GM23338 (cell line): ENCODE measurements around the gene MIAT. TPM values are rescaled to one million over a fixed set of nuclear protein-coding genes. Genes with fewer than 3 reads are reported as not detected.
A peak's percentile ranks its signal among the peaks of the same experiment; 100 is the strongest.

Experiments used
- ATAC-seq: fragments of 200-7000 bp; cut with Tn5 transposase; 3 replicates; pipeline ENCODE4 v1.9.1; 2020
- DNase-seq: peaks from one replicate; pipeline ENCODE4 v3.0.0-alpha.2; 2015; ENCODE audit warnings: low spot score
- H2AFZ ChIP-seq: fragments of 200-600 bp; sonication (generic); 2 replicates; pipeline ENCODE4 v1.8.0; 2016; ENCODE audit warnings: antibody characterized with exemption, mild to moderate bottlenecking, moderate library complexity
- H3F3A ChIP-seq: fragments of 200-600 bp; sonication (generic); replicated peaks from 2 replicates; pipeline ENCODE4 v1.8.0; 2017; ENCODE audit warnings: antibody characterized with exemption, mixed run types, low read depth
- H3K27ac ChIP-seq: fragments of 200-600 bp; sonication (generic); 2 replicates; pipeline ENCODE4 v1.6.1; 2016; ENCODE audit warnings: low read depth
- H3K27me3 ChIP-seq: fragments of 200-600 bp; sonication (generic); 2 replicates; pipeline ENCODE4 v1.8.0; 2016; ENCODE audit warnings: mild to moderate bottlenecking, mixed run types, moderate library complexity; ENCODE audit not compliant: insufficient read depth
- H3K36me3 ChIP-seq: fragments of 200-600 bp; sonication (generic); 2 replicates; pipeline ENCODE4 v1.8.0; 2016; ENCODE audit warnings: mild to moderate bottlenecking; ENCODE audit not compliant: insufficient read depth
- H3K4me1 ChIP-seq: fragments of 200-600 bp; sonication (generic); 2 replicates; pipeline ENCODE4 v1.8.0; 2016; ENCODE audit warnings: mild to moderate bottlenecking, moderate library complexity; ENCODE audit not compliant: insufficient read depth
- H3K4me2 ChIP-seq: fragments of 200-600 bp; sonication (generic); 2 replicates; pipeline ENCODE4 v1.7.1; 2017; ENCODE audit warnings: mixed run types
- H3K4me3 ChIP-seq: fragments of 200-600 bp; sonication (generic); 2 replicates; pipeline ENCODE4 v1.6.1; 2016; ENCODE audit warnings: mixed run types
- H3K79me2 ChIP-seq: fragments of 200-600 bp; sonication (generic); replicated peaks from 2 replicates; pipeline ENCODE4 v1.8.0; 2017; ENCODE audit warnings: mild to moderate bottlenecking; ENCODE audit not compliant: insufficient read depth
- H3K9me2 ChIP-seq: fragments of 200-600 bp; sonication (generic); 2 replicates; pipeline ENCODE4 v1.8.0; 2017; ENCODE audit not compliant: insufficient read depth
- H4K20me1 ChIP-seq: fragments of 200-600 bp; sonication (generic); replicated peaks from 2 replicates; pipeline ENCODE4 v1.8.0; 2017; ENCODE audit warnings: mild to moderate bottlenecking; ENCODE audit not compliant: insufficient read depth
- H3K27ac Mint-ChIP-seq: 2 replicates; pipeline ENCODE4 v1.8.0; 2020; ENCODE audit warnings: inconsistent platforms, mild to moderate bottlenecking, moderate library complexity, mixed read lengths
- H3K27me3 Mint-ChIP-seq: 3 replicates; pipeline ENCODE4 v1.8.0; 2022; ENCODE audit warnings: low read depth, mild to moderate bottlenecking, moderate library complexity, mixed read lengths, inconsistent platforms; ENCODE audit not compliant: insufficient read depth, poor library complexity
- H3K36me3 Mint-ChIP-seq: 3 replicates; pipeline ENCODE4 v1.8.0; 2021; ENCODE audit warnings: low read depth, mild to moderate bottlenecking, inconsistent platforms, moderate library complexity, mixed read lengths
- H3K4me1 Mint-ChIP-seq: 3 replicates; pipeline ENCODE4 v1.8.0; 2020; ENCODE audit warnings: mild to moderate bottlenecking, inconsistent platforms, mixed read lengths
- H3K4me3 Mint-ChIP-seq: 3 replicates; pipeline ENCODE4 v1.8.0; 2021; ENCODE audit warnings: moderate library complexity, mild to moderate bottlenecking, inconsistent platforms, mixed read lengths
- H3K9me3 Mint-ChIP-seq: 3 replicates; pipeline ENCODE4 v1.8.0; 2020; ENCODE audit warnings: moderate library complexity, mild to moderate bottlenecking, inconsistent platforms, mixed read lengths
- CREB1 ChIP-seq: fragments of 250-450 bp; sonication (Bioruptor Pico); IDR thresholded peaks from 2 replicates; pipeline ENCODE4 v1.5.0; 2020; ENCODE audit warnings: low read depth, mild to moderate bottlenecking, moderate library complexity
- ETS1 ChIP-seq: IDR thresholded peaks from 2 replicates; pipeline ENCODE4 v1.6.1; 2016; ENCODE audit warnings: antibody characterized with exemption
- REST ChIP-seq: IDR thresholded peaks from one replicate; pipeline ENCODE4 v1.6.1; 2018; ENCODE audit warnings: antibody characterized with exemption; ENCODE audit not compliant: unreplicated experiment
- ZNF114 ChIP-seq: fragments of 250-450 bp; sonication (Bioruptor Pico); IDR thresholded peaks from 2 replicates; pipeline ENCODE4 v1.5.0; 2020; ENCODE audit warnings: mild to moderate bottlenecking, moderate library complexity
- ZNF462 ChIP-seq: fragments of 250-450 bp; sonication (Bioruptor Pico); IDR thresholded peaks from 2 replicates; pipeline ENCODE4 v1.5.0; 2020; ENCODE audit warnings: mild to moderate bottlenecking, moderate library complexity
- polyA plus RNA-seq: library from polyadenylated mRNA; unstranded; fragments of >200 nt; fragmentation: Nextera tagmentation; extraction: Ambion mirVana; gene quantifications from 2 replicates; pipeline ENCODE4 v1.2.1, GENCODE V29; 2016
- total RNA-seq: library from RNA; depleted of rRNA; stranded (reverse); fragments of >200 nt; shearing (Covaris generic); gene quantifications from 2 replicates; pipeline ENCODE4 v1.2.3, GENCODE V29; 2014

Gene MIAT
- total and polyA plus RNA-seq, 2 experiments from 2014 or later, result 10.0 to 63.6 TPM

- Histone ChIP-seq H3F3A (peaks cover 65% of the 10 kb centered on the region), H3K4me1 (peaks cover 31% of the 10 kb centered on the region), H3K27me3 (no peaks in the 10 kb centered on the region), H3K9me2 (no peaks in the 10 kb centered on the region), H3K79me2 (peaks cover 13% of the 10 kb centered on the region; the same call in 1 of the 2 replicates), H2AFZ (no peak overlapping the region), H3K36me3 (0 out of 2 replicates have a peak, but pooled peaks cover 4% of the 10 kb centered on the region), H3K27ac (peak overlapping the region; percentile 90), H4K20me1 (peaks cover 2% of the 10 kb centered on the region; the same call in 1 of the 2 replicates), H3K4me2 (peak overlapping the region; percentile 69), H3K4me3 (peak overlapping the region; percentile 96)
- Mint-ChIP-seq H3K27me3 (peaks cover 29% of the 10 kb centered on the region), H3K27ac (peak overlapping the region; percentile 91), H3K9me3 (no peaks in the 10 kb centered on the region; the same call in 2 of the 3 replicates), H3K4me1 (peaks cover 67% of the 10 kb centered on the region), H3K4me3 (peak overlapping the region; percentile 89), H3K36me3 (peaks cover 45% of the 10 kb centered on the region)
- TF ChIP-seq CREB1 (CRISPR knock-in tag) (no peak), ZNF114 (CRISPR knock-in tag) (no peak), REST (no peak), ETS1 (no peak), ZNF462 (CRISPR knock-in tag) (no peak)
- DNase-seq, result no peak
- no peak; the same call in 1 of the 3 replicates for ATAC-seq
Observed at GRCh38 chr22:26672060-26672471, 14.7 kb downstream of the MIAT start.
